Tibial nerve (tissue), 3 donors: ENCODE results near the gene PRLR.

Experiments
- CTCF ChIP-seq, 5 experiments: fragments of 200-600 bp in 3 of 5; fragments of 450-650 bp in 2 of 5; sonication (generic) in 3 of 5; IDR thresholded peaks; one replicate each; pipeline ENCODE4 v1.5.1; 2016 to 2019; ENCODE audit warnings: antibody characterized with exemption in 5 of 5, mild to moderate bottlenecking in 3 of 5, moderate library complexity in 2 of 5
- POLR2A ChIP-seq, 2 donors: fragments of 450-650 bp; IDR thresholded peaks; one replicate each; pipeline ENCODE4 v1.6.1; 2017; ENCODE audit warnings: antibody characterized with exemption in 2 of 2, mild to moderate bottlenecking in 2 of 2, moderate library complexity in 2 of 2

- TF ChIP-seq CTCF (IDR thresholded peaks at IDR 0.05), result no peak
- no peak for TF ChIP-seq POLR2A (IDR thresholded peaks at IDR 0.05)
Measured at GRCh38 chr5:35232124-35232523, 1.8 kb upstream of the PRLR start.
